ENCODE measurements around the gene GPR158.

The GPR158 gene

DNA sequence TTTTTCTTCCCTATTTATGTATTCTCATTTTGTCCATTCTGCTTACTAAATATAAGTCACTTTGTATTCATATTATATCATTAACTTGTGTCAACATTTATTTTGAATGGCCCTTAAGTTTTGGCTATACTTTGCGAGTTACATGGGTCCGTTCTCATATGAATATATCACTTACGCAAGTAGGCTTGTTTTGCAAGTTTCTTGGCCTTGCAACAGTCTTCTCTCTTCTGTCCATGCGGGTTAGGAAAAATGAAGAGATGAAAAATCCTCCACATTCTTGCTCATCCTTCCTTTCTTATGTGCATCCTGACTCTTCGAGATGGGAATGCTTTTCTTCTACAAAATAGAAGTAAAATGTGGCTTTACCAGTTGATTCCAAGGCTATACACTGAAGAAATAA, 82.8 kb downstream of the GPR158 start:
- DNase-seq (ENCODE audit: low read depth in 1 of 2, low spot score in 1 of 2), result no peak
- TF ChIP-seq, protein P1, sequence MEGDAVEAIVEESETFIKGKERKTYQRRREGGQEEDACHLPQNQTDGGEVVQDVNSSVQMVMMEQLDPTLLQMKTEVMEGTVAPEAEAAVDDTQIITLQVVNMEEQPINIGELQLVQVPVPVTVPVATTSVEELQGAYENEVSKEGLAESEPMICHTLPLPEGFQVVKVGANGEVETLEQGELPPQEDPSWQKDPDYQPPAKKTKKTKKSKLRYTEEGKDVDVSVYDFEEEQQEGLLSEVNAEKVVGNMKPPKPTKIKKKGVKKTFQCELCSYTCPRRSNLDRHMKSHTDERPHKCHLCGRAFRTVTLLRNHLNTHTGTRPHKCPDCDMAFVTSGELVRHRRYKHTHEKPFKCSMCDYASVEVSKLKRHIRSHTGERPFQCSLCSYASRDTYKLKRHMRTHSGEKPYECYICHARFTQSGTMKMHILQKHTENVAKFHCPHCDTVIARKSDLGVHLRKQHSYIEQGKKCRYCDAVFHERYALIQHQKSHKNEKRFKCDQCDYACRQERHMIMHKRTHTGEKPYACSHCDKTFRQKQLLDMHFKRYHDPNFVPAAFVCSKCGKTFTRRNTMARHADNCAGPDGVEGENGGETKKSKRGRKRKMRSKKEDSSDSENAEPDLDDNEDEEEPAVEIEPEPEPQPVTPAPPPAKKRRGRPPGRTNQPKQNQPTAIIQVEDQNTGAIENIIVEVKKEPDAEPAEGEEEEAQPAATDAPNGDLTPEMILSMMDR (IDR thresholded peaks at IDR 0.05; ENCODE audit: insufficient read depth, low read length), result no peak
- TF ChIP-seq POLR2AphosphoS5 (IDR thresholded peaks at IDR 0.05; ENCODE audit: low read depth) (no peak), SPI1 (IDR thresholded peaks at IDR 0.05; ENCODE audit: borderline replicate concordance, low read depth) (no peak), GABPA (IDR thresholded peaks at IDR 0.05; ENCODE audit: low read depth) (no peak)
- TF ChIP-seq, protein P2, sequence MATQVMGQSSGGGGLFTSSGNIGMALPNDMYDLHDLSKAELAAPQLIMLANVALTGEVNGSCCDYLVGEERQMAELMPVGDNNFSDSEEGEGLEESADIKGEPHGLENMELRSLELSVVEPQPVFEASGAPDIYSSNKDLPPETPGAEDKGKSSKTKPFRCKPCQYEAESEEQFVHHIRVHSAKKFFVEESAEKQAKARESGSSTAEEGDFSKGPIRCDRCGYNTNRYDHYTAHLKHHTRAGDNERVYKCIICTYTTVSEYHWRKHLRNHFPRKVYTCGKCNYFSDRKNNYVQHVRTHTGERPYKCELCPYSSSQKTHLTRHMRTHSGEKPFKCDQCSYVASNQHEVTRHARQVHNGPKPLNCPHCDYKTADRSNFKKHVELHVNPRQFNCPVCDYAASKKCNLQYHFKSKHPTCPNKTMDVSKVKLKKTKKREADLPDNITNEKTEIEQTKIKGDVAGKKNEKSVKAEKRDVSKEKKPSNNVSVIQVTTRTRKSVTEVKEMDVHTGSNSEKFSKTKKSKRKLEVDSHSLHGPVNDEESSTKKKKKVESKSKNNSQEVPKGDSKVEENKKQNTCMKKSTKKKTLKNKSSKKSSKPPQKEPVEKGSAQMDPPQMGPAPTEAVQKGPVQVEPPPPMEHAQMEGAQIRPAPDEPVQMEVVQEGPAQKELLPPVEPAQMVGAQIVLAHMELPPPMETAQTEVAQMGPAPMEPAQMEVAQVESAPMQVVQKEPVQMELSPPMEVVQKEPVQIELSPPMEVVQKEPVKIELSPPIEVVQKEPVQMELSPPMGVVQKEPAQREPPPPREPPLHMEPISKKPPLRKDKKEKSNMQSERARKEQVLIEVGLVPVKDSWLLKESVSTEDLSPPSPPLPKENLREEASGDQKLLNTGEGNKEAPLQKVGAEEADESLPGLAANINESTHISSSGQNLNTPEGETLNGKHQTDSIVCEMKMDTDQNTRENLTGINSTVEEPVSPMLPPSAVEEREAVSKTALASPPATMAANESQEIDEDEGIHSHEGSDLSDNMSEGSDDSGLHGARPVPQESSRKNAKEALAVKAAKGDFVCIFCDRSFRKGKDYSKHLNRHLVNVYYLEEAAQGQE (IDR thresholded peaks at IDR 0.05; ENCODE audit: insufficient replicate concordance, low read depth), result no peak
- H3K27me3 ChIP-seq (ENCODE audit: insufficient read depth, poor library complexity, severe bottlenecking), result no peaks in the 10 kb centered on the region

DNA sequence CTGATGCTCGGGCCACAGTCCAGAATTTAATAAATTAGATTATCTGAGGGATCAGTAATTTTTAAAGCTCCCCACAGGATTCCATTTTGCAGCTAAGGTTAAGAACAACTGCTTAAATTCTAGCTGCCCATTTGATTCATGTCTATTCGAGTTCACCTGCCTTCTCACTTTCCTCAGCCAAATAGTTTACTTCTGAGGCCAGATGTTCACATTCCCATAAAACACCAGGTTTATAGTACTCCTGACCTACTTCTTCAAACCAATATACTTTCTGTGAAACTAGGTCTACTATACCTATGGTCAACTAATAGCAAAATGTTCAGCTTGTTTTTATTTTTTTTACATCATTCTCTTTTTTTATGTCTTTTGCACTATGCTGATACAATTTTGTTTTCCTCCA, 86.3 kb downstream of the GPR158 start:
- Histone ChIP-seq H3K4me3 (replicated peaks; ENCODE audit: insufficient read depth, low read length) (no peak overlapping the region), H3K27me3 (ENCODE audit: insufficient read depth, poor library complexity, severe bottlenecking) (no peaks in the 10 kb centered on the region), H3K27ac (replicated peaks) (no peak overlapping the region)
- TF ChIP-seq SPI1 (IDR thresholded peaks at IDR 0.05; ENCODE audit: borderline replicate concordance, low read depth), result no peak
- no peak for DNase-seq (ENCODE audit: low read depth in 1 of 2, low spot score in 1 of 2)

More for the DNA sequence above, 82.8 kb downstream of the GPR158 start:
- Histone ChIP-seq H3K27ac (replicated peaks) (no peak overlapping the region), H3K4me3 (replicated peaks; ENCODE audit: insufficient read depth, low read length) (no peak overlapping the region)

DNA sequence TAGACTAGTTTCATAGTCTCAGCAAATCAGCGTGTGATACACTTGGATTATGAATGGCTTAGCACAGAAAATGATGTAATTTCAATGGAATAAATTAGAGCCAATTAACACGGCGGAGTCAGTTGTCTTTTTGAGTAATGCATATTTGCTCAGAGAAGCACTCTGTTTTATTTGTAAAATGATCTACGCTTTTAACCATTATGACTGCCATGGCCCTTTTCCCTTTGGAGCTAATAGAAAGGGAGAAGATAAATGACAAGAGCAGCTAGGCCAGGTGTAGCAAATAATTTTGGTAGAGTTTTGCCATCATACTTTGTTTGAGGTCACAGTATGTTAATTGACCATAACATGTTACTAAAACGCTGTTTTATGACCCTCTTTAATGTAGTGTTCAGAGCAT, 86.8 kb downstream of the GPR158 start:
- TF ChIP-seq, protein P2 (IDR thresholded peaks at IDR 0.05; ENCODE audit: insufficient replicate concordance, low read depth), result no peak
- TF ChIP-seq GABPA (IDR thresholded peaks at IDR 0.05; ENCODE audit: low read depth) (no peak), POLR2AphosphoS5 (IDR thresholded peaks at IDR 0.05; ENCODE audit: low read depth) (no peak), SPI1 (IDR thresholded peaks at IDR 0.05; ENCODE audit: borderline replicate concordance, low read depth) (no peak)
- TF ChIP-seq, protein P1 (IDR thresholded peaks at IDR 0.05; ENCODE audit: insufficient read depth, low read length), result no peak
- no peak overlapping the region for H3K4me3 ChIP-seq (replicated peaks; ENCODE audit: insufficient read depth, low read length)
- H3K27me3 ChIP-seq (ENCODE audit: insufficient read depth, poor library complexity, severe bottlenecking), result no peaks in the 10 kb centered on the region
- H3K27ac ChIP-seq (replicated peaks), result no peak overlapping the region
- no peak for DNase-seq (ENCODE audit: low read depth in 1 of 2, low spot score in 1 of 2)

DNA sequence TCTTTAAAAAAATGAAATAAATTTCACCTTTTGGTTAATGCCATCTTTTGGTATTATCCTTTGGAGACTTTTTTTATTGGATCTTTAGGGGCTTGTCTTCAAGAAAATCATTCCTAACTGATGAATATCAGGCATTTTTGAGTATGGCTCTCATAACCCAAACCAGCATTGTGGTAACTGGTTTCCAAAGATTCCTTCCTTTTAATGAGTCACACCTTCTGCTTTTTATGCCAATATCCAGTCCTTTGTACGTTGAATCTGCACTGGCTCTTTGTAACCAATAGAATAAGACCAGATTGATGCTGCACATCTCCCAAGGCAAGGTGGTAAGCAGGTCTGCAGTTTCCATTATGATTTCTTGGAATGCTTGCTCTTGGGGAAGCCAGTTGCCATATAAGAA, 89.1 kb downstream of the GPR158 start:
- H3K4me3 ChIP-seq (replicated peaks; ENCODE audit: insufficient read depth, low read length), result no peak overlapping the region
- no peaks in the 10 kb centered on the region for H3K27me3 ChIP-seq (ENCODE audit: insufficient read depth, poor library complexity, severe bottlenecking)
- TF ChIP-seq SPI1 (IDR thresholded peaks at IDR 0.05; ENCODE audit: borderline replicate concordance, low read depth), result no peak
- TF ChIP-seq, protein P2 (IDR thresholded peaks at IDR 0.05; ENCODE audit: insufficient replicate concordance, low read depth), result no peak
- no peak for DNase-seq (ENCODE audit: low read depth in 1 of 2, low spot score in 1 of 2)
- H3K27ac ChIP-seq (replicated peaks), result no peak overlapping the region

Measured in HL-60 (cell line).